ELR (cell line): Measurements from ENCODE around the gene SYNPO.

Source experiments
- DNase-seq: peaks from one replicate; pipeline ENCODE4 v3.0.0-alpha.2; 2015; ENCODE audit warnings: low read depth

The SYNPO gene

GRCh38 chr5:150641824-150642566 is 1.5 kb downstream of the SYNPO start:
- DNase-seq: peak; percentile 36

- DNase-seq: peak; percentile 95
Observed at GRCh38 chr5:150642567-150642927, 2.1 kb downstream of the SYNPO start.

GRCh38 chr5:150642991-150643710 is 2.7 kb downstream of the SYNPO start:
- DNase-seq: no peak

- no peak for DNase-seq
Observed at GRCh38 chr5:150644058-150644457, 3.6 kb downstream of the SYNPO start.

- DNase-seq: no peak
Observed at GRCh38 chr5:150644514-150644913, 4.1 kb downstream of the SYNPO start.

- peak; percentile 77 for DNase-seq
Observed at GRCh38 chr5:150645070-150645700, 4.7 kb downstream of the SYNPO start.

GRCh38 chr5:150647275-150648251 is 7.1 kb downstream of the SYNPO start:
- no peak for DNase-seq

GRCh38 chr5:150648294-150649107 is 8.0 kb downstream of the SYNPO start:
- DNase-seq: no peak

GRCh38 chr5:150649108-150650020 is 8.9 kb downstream of the SYNPO start:
- no peak for DNase-seq

- DNase-seq: no peak
Observed at GRCh38 chr5:150650021-150651006, 9.9 kb downstream of the SYNPO start.

GRCh38 chr5:150651382-150651781 is 10.9 kb downstream of the SYNPO start:
- no peak for DNase-seq

GRCh38 chr5:150651924-150652671 is 11.6 kb downstream of the SYNPO start:
- DNase-seq: no peak

GRCh38 chr5:150653145-150653761 is 12.8 kb downstream of the SYNPO start:
- peak; percentile 55 for DNase-seq

GRCh38 chr5:150653762-150654556 is 13.5 kb downstream of the SYNPO start:
- no peak for DNase-seq

- DNase-seq: no peak
Observed at GRCh38 chr5:150655221-150655620, 14.8 kb downstream of the SYNPO start.
